Upper lobe of right lung (tissue), 1 donor: ENCODE results near the gene PRSS12. TPM values are rescaled to one million over a fixed set of nuclear protein-coding genes. Genes with fewer than 3 reads are reported as not detected.

Experiments
- ATAC-seq: fragments of 200-7000 bp; cut with Tn5 transposase; one replicate; pipeline ENCODE4 v1.9.1; 2020; ENCODE audit warnings: mild to moderate bottlenecking, moderate library complexity
- DNase-seq: peaks from one replicate; pipeline ENCODE4 v3.0.0-alpha.2; 2020
- H3K27ac ChIP-seq: fragments of 200-600 bp; one replicate; pipeline ENCODE4 v1.8.0; 2022
- H3K27me3 ChIP-seq: fragments of 200-600 bp; one replicate; pipeline ENCODE4 v1.8.0; 2022; ENCODE audit warnings: mild to moderate bottlenecking
- H3K36me3 ChIP-seq: fragments of 200-600 bp; one replicate; pipeline ENCODE4 v1.8.0; 2022
- H3K4me1 ChIP-seq: fragments of 200-600 bp; one replicate; pipeline ENCODE4 v1.8.0; 2022
- H3K4me3 ChIP-seq: fragments of 200-600 bp; one replicate; pipeline ENCODE4 v1.8.0; 2022; ENCODE audit warnings: mild to moderate bottlenecking
- H3K9me3 ChIP-seq: fragments of 200-600 bp; one replicate; pipeline ENCODE4 v1.8.0; 2022
- intact Hi-C: fragments of 100-400 bp; cut with DNase I; formaldehyde crosslinking; loops from one replicate; pipeline ENCODE4 v1.11.0; 2022
- total RNA-seq: library from RNA; stranded (reverse); fragmentation: NEBNext Ultra II Directional; extraction: Animal tissue kit (Norgen Biotek cat#: 25700); gene quantifications from one replicate; pipeline ENCODE4 v1.2.1, GENCODE V29; 2021
- TF ChIP-seq, protein P1 (sequence below): fragments of 200-600 bp; IDR thresholded peaks from one replicate; pipeline ENCODE4 v1.8.0; 2022; ENCODE audit warnings: antibody characterized with exemption
- donor health status: DM: no; HTN: yes; CAD: no; lungs with severe emphysema.

The PRSS12 gene
- total RNA-seq, 1 donor from 2014 or later = 5.4 TPM

DNA sequence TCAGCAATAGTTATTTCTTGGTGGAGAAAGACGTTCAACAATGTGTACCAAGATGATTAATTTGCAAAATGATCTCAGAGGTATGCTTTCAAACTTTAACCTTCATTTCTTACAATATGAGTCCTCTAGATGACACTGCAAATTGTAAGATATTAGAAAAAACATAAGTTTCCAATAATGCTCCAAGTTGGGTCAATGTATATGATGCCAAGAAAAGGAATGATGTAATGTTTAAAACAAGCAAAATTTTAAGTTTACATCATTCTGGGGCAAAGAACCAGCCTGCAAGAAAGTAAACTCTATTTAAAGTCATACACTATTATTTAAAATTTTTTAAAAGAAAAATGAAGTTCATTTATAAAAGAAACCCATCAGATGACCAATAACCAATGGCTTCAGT, 56.1 kb downstream of the PRSS12 start:
- intact Hi-C loops = no loop called here
- Histone ChIP-seq H3K27ac (no peak overlapping the region), H3K4me1 (no peaks in the 10 kb centered on the region), H3K27me3 (no peaks in the 10 kb centered on the region), H3K9me3 (no peaks in the 10 kb centered on the region), H3K36me3 (no peaks in the 10 kb centered on the region), H3K4me3 (no peak overlapping the region)
- TF ChIP-seq, protein P1, sequence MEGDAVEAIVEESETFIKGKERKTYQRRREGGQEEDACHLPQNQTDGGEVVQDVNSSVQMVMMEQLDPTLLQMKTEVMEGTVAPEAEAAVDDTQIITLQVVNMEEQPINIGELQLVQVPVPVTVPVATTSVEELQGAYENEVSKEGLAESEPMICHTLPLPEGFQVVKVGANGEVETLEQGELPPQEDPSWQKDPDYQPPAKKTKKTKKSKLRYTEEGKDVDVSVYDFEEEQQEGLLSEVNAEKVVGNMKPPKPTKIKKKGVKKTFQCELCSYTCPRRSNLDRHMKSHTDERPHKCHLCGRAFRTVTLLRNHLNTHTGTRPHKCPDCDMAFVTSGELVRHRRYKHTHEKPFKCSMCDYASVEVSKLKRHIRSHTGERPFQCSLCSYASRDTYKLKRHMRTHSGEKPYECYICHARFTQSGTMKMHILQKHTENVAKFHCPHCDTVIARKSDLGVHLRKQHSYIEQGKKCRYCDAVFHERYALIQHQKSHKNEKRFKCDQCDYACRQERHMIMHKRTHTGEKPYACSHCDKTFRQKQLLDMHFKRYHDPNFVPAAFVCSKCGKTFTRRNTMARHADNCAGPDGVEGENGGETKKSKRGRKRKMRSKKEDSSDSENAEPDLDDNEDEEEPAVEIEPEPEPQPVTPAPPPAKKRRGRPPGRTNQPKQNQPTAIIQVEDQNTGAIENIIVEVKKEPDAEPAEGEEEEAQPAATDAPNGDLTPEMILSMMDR = no peak
- no peak for DNase-seq
- ATAC-seq = no peak

DNA sequence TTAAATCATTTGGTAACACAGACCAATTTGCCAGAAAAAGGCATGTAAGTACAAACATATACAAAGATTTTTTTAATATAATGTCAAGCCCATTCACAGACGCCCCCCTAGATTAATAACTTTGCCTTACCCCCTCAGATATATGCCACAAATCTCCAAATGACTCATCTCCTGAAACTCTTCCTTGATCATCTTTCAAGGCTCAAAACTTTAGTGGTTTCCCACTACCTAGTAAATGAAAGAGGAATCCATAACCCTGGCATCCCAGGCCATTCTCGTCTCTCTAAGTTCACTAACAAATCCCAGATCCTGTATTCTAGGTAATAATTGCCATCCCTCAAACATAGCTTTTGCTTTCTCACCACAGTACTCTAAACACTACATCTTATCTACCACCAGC, 61.9 kb downstream of the PRSS12 start:
- Histone ChIP-seq H3K4me1 (no peaks in the 10 kb centered on the region), H3K27ac (no peak overlapping the region), H3K9me3 (no peaks in the 10 kb centered on the region), H3K27me3 (no peaks in the 10 kb centered on the region), H3K36me3 (no peaks in the 10 kb centered on the region), H3K4me3 (no peak overlapping the region)
- DNase-seq (no peak), ATAC-seq (no peak)
- TF ChIP-seq, protein P1 = no peak
- intact Hi-C loops = no loop called here

DNA sequence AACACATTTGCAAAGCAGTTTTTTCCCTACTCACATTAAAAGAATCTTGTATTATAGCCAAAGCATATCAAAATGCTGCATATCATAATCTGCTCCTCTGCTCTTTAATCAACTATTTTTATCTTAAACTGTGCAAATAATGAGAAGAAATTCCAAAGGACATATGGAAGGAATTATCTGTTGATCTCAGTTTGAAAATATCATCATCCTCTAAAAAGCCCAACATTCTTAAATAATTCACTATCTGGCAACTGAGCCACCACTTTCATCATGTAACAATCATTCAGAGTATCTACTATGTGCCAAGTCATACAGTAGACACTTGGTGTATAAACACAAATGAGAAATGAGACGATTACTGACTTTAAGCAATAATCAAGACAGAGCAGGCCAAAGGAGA, 63.0 kb downstream of the PRSS12 start:
- Histone ChIP-seq H3K9me3 (no peaks in the 10 kb centered on the region), H3K36me3 (no peaks in the 10 kb centered on the region), H3K4me3 (no peak overlapping the region), H3K27me3 (no peaks in the 10 kb centered on the region), H3K27ac (no peak overlapping the region), H3K4me1 (no peaks in the 10 kb centered on the region)
- DNase-seq (no peak), ATAC-seq (no peak)
- TF ChIP-seq, protein P1 = no peak
- intact Hi-C loops = no loop called here

DNA sequence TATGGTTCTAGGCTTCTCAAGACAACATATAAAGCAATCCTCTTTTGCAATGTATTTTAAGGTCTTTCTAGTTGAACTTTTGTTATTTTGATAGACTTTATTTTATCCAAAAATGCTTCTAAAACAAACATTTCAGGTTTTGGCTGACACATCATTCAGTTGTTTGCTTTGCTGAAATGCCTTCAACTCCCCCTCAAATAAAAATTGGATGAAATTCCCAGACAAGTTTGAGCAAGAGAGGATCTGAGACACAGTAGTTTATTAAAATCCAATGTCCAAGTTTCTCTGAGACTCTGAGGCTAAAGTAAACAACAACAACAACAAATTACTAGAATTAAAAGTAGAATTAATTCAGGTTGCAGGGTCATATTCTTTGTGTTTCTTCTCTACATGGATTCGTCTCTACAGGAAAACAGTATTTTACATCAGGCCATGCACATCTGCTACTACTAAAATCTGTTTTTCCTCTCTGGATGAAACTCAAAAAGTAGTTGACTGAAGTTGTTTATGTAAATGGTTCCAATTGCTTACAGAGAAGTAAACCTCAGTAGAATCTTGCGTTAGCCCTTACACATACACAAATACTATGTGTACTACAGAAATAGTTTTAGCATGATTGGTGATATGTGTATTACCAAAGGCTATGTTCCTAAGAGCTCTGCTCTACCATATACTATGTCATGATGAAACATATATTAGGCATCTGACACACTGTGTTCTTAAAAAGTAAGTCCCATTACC, 64.9 kb downstream of the PRSS12 start:
- DNase-seq = no peak
- intact Hi-C loops = no loop called here
- no peak for ATAC-seq

DNA sequence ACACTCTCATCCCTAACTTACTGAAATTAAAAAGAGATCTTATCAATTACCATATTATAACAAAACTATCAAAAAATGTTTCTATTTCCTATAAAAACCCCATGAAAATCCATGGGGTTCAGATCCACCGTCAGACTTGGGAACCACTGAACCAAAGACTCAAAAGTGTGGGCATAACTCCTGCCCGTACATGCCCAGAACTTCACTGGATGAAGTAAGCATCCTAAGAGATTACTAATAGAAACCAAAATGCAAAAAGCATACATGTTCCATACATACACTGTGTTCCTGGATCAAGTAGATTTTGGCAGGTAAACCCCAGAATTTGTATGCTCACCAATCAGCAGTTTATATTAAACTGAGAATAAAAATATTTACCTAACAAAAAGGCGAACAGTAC, 66.1 kb downstream of the PRSS12 start:
- Histone ChIP-seq H3K4me1 (peaks cover 10% of the 10 kb centered on the region), H3K27me3 (no peaks in the 10 kb centered on the region), H3K36me3 (no peaks in the 10 kb centered on the region), H3K27ac (no peak overlapping the region), H3K4me3 (no peak overlapping the region), H3K9me3 (no peaks in the 10 kb centered on the region)
- DNase-seq (no peak), ATAC-seq (no peak)
- TF ChIP-seq, protein P1 = no peak
- intact Hi-C loops = no loop called here

More for the DNA sequence above, 64.9 kb downstream of the PRSS12 start:
- H3K27ac ChIP-seq = no peak overlapping the region
- H3K4me1 ChIP-seq = no peaks in the 10 kb centered on the region
- no peak overlapping the region for H3K4me3 ChIP-seq
- H3K36me3 ChIP-seq = no peaks in the 10 kb centered on the region
- H3K9me3 ChIP-seq = no peaks in the 10 kb centered on the region
- TF ChIP-seq, protein P1 = no peak
- no peaks in the 10 kb centered on the region for H3K27me3 ChIP-seq
